HepG2 (cell line): ENCODE data around the gene ENO2. TPM values are rescaled to one million over a fixed set of nuclear protein-coding genes. Genes with fewer than 3 reads are reported as not detected.
A peak's percentile ranks its signal among the peaks of the same experiment; 100 is the strongest.

ENCODE experiments used
- ARID4A ChIP-seq: sonication (generic); formaldehyde crosslinking; IDR thresholded peaks from 2 replicates; pipeline ENCODE4 v1.5.0; 2020; ENCODE audit warnings: mild to moderate bottlenecking, missing genetic modification reagents, borderline replicate concordance
- CCDC6 ChIP-seq: sonication (generic); formaldehyde crosslinking; IDR thresholded peaks from 2 replicates; pipeline ENCODE4 v1.8.1; 2022; ENCODE audit warnings: mild to moderate bottlenecking, missing genetic modification reagents, moderate library complexity
- EP300 ChIP-seq, 3 experiments: sonication (generic) in 1 of 3; formaldehyde crosslinking in 1 of 3; IDR thresholded peaks; 2 replicates each; pipeline versions ENCODE4 v1.5.1 to v1.6.1; 2011 to 2020; ENCODE audit warnings: low read depth in 2 of 3, low read length in 2 of 3, borderline replicate concordance in 1 of 3, improper control_type of control experiment in 1 of 3, mild to moderate bottlenecking in 1 of 3, missing genetic modification reagents in 1 of 3, moderate library complexity in 1 of 3
- FOXK2 ChIP-seq: fragments of 450-650 bp; IDR thresholded peaks from 2 replicates; pipeline ENCODE4 v1.6.1; 2016
- MATR3 ChIP-seq: sonication (generic); formaldehyde crosslinking; IDR thresholded peaks from 2 replicates; pipeline ENCODE4 v1.4.0; 2020; ENCODE audit warnings: missing genetic modification reagents
- MEF2D ChIP-seq: sonication (generic); formaldehyde crosslinking; IDR thresholded peaks from 2 replicates; pipeline ENCODE4 v1.5.1; 2020; ENCODE audit warnings: mild to moderate bottlenecking, missing genetic modification reagents
- NR2F1 ChIP-seq, 2 experiments: fragments of 450-650 bp in 1 of 2; formaldehyde crosslinking in 1 of 2; IDR thresholded peaks; 2 replicates each; pipeline versions ENCODE4 v1.5.0 to v1.6.1; 2016 to 2020; ENCODE audit warnings: mild to moderate bottlenecking in 1 of 2, missing compliant biosample characterization in 1 of 2, missing genetic modification reagents in 1 of 2, moderate library complexity in 1 of 2
- RNF2 ChIP-seq: fragments of 450-650 bp; conservative IDR thresholded peaks from 2 replicates; pipeline ENCODE4 v1.6.1; 2016; ENCODE audit warnings: low read depth
- SRY ChIP-seq: sonication (generic); formaldehyde crosslinking; IDR thresholded peaks from 2 replicates; pipeline ENCODE4 v1.8.0; 2022; ENCODE audit warnings: mild to moderate bottlenecking, missing genetic modification reagents
- TBP ChIP-seq: sonication (generic); formaldehyde crosslinking; IDR thresholded peaks from 2 replicates; pipeline ENCODE4 v1.5.0; 2020; ENCODE audit warnings: missing genetic modification reagents
- TCF7 ChIP-seq: sonication (generic); IDR thresholded peaks from 2 replicates; pipeline ENCODE4 v1.6.1; 2016; ENCODE audit warnings: antibody characterized with exemption, low read depth
- WIZ ChIP-seq: sonication (generic); formaldehyde crosslinking; IDR thresholded peaks from 2 replicates; pipeline ENCODE4 v1.5.1; 2020; ENCODE audit warnings: mild to moderate bottlenecking, missing genetic modification reagents
- ZFP41 ChIP-seq: sonication (generic); formaldehyde crosslinking; IDR thresholded peaks from 2 replicates; pipeline ENCODE4 v1.4.0; 2020; ENCODE audit warnings: mild to moderate bottlenecking, missing genetic modification reagents, borderline replicate concordance
- ZNF121 ChIP-seq: sonication (generic); formaldehyde crosslinking; IDR thresholded peaks from 2 replicates; pipeline ENCODE4 v1.5.0; 2020; ENCODE audit warnings: mild to moderate bottlenecking, missing genetic modification reagents
- ZNF17 ChIP-seq: sonication (generic); formaldehyde crosslinking; IDR thresholded peaks from 2 replicates; pipeline ENCODE4 v1.5.0; 2020; ENCODE audit warnings: mild to moderate bottlenecking, missing genetic modification reagents
- ZNF180 ChIP-seq: sonication (generic); formaldehyde crosslinking; IDR thresholded peaks from 2 replicates; pipeline ENCODE4 v1.4.0; 2020; ENCODE audit warnings: low read depth, missing genetic modification reagents, borderline replicate concordance
- ZNF367 ChIP-seq: sonication (generic); formaldehyde crosslinking; IDR thresholded peaks from 2 replicates; pipeline ENCODE4 v1.4.0; 2020; ENCODE audit warnings: missing genetic modification reagents, borderline replicate concordance
- ZNF512B ChIP-seq: sonication (generic); formaldehyde crosslinking; IDR thresholded peaks from 2 replicates; pipeline ENCODE4 v1.5.1; 2020; ENCODE audit warnings: missing genetic modification reagents, mild to moderate bottlenecking, borderline replicate concordance
- polyA plus RNA-seq, 8 experiments: library from polyadenylated mRNA; depleted of rRNA in 3 of 8; stranded (reverse) in 7 of 8; unstranded in 1 of 8; fragments of >200 nt; fragmentation: Illumina TruSeq in 4 of 8; extraction: Trizol in 4 of 8; gene quantifications; 2 replicates each; pipeline versions ENCODE4 v1.2.1 to v1.2.3, GENCODE V29; 2011 to 2016; ENCODE audit warnings: low read depth in 4 of 8, missing spikeins in 1 of 8, mixed read lengths in 1 of 8; ENCODE audit not compliant: insufficient read depth in 1 of 8
- total RNA-seq, 5 experiments: library from RNA; depleted of rRNA; stranded (reverse); fragments of >200 nt; fragmentation: Illumina TruSeq; extraction: Trizol; gene quantifications; 2 replicates each; pipeline ENCODE4 v1.2.3, GENCODE V29; 2016; ENCODE audit warnings: low read depth in 1 of 5
- TF ChIP-seq, protein P1 (sequence below): sonication (generic); formaldehyde crosslinking; IDR thresholded peaks from 2 replicates; pipeline ENCODE4 v1.9.0; 2022; ENCODE audit warnings: low read depth, missing genetic modification reagents

ENO2 gene
- total and polyA plus RNA-seq, 2 of the 13 experiments (the other 11 are each of a cell fraction or from before 2014, with no cell fraction given): 19.3 to 136 TPM

DNA sequence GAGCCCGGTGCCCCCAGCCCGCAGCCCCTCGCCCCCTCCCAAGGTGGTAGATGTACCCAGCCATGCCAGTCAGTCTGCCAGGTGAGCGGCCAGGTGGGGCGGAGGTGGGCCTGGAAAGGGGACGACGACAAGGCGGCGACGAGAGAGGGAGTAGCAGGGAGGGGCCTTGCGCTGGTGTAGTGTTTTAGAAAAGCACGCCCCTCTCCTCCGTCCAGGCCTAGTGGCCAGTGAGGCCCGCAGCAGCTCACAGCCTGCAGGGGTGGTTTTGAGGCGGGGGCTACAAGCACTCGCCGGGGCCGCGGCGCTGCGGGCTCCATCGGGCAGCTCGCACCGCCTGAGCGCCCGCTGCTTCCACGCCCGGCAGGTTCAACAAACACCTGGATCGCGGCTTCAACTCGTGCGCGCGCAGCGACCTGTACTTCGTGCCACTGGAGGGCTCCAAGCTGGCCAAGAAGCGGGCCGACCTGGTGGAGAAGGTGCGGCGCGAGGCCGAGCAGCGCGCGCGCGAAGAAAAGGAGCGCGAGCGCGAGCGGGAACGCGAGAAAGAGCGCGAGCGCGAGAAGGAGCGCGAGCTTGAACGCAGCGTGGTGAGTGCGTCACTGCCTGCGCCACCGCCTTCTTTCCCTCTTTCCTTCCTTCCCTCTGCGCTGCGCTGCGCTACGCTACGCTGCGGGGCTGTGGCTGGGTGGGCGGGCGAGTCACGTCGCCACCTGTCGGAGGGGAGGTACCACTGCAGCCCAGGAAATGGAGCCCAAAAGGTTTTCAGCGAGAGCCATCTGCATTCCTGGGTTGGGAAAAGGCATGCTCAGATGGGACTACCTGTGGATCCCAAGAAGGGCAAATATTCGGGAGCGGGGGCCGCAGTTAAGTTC is 23.3 kb downstream of the ENO2 start (continued):
- TF ChIP-seq FOXK2 (peak; percentile 7; the same call in 1 of the 2 replicates), ZNF180 (no peak), ARID4A (CRISPR knock-in tag) (peak; percentile 90), TBP (no peak), MATR3 (CRISPR knock-in tag) (no peak), CCDC6 (peak; percentile 94; the same call in 1 of the 2 replicates), NR2F1 (CRISPR knock-in tag; IDR thresholded peaks at IDR 0.05) (no peak), WIZ (CRISPR knock-in tag) (0 out of 2 replicates have a peak, but pooled peaks have one; percentile 23), ZNF512B (CRISPR knock-in tag) (0 out of 2 replicates have a peak, but pooled peaks have one; percentile 20), TCF7 (no peak), MEF2D (peak; percentile 43; the same call in 1 of the 2 replicates), ZNF367 (CRISPR knock-in tag) (no peak), ZNF17 (no peak), ZFP41 (peak; percentile 60; the same call in 1 of the 2 replicates), RNF2 (peak; percentile 82; the same call in 1 of the 2 replicates), SRY (CRISPR knock-in tag) (peak; percentile 78), ZNF121 (CRISPR knock-in tag) (no peak), EP300 (IDR thresholded peaks at IDR 0.05; ENCODE audit: low read depth in 2 of 2, low read length in 2 of 2) (0 out of 4 replicates have a peak, but pooled peaks of 1 of the 2 experiments have one; percentile 10), EP300 (CRISPR knock-in tag; IDR thresholded peaks at IDR 0.05; ENCODE audit: borderline replicate concordance) (0 out of 2 replicates have a peak, but pooled peaks have one; percentile 21)
- TF ChIP-seq, protein P1, sequence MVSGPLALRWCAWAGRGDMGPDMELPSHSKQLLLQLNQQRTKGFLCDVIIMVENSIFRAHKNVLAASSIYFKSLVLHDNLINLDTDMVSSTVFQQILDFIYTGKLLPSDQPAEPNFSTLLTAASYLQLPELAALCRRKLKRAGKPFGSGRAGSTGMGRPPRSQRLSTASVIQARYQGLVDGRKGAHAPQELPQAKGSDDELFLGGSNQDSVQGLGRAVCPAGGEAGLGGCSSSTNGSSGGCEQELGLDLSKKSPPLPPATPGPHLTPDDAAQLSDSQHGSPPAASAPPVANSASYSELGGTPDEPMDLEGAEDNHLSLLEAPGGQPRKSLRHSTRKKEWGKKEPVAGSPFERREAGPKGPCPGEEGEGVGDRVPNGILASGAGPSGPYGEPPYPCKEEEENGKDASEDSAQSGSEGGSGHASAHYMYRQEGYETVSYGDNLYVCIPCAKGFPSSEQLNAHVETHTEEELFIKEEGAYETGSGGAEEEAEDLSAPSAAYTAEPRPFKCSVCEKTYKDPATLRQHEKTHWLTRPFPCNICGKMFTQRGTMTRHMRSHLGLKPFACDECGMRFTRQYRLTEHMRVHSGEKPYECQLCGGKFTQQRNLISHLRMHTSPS: no peak
